GM18502 (cell line): Measurements from ENCODE around the gene ARFGEF2.
"Not testable (repeated sequence)": the region's sequence is repeated elsewhere in the genome, so short reads cannot be mapped to it uniquely, and the experiment has no call there.

Experiments
- ATAC-seq: cut with Tn5 transposase; IDR thresholded peaks from one replicate; pipeline ENCODE4 v1.9.1; 2021; ENCODE audit warnings: mild to moderate bottlenecking; ENCODE audit not compliant: unreplicated experiment, poor library complexity

Gene ARFGEF2

GRCh38 chr20:48983423-48984400 lies 62.2 kb downstream of the ARFGEF2 start:
- ATAC-seq = no peak

- no peak for ATAC-seq
Measured at GRCh38 chr20:48984575-48985219, 63.2 kb downstream of the ARFGEF2 start.

DNA sequence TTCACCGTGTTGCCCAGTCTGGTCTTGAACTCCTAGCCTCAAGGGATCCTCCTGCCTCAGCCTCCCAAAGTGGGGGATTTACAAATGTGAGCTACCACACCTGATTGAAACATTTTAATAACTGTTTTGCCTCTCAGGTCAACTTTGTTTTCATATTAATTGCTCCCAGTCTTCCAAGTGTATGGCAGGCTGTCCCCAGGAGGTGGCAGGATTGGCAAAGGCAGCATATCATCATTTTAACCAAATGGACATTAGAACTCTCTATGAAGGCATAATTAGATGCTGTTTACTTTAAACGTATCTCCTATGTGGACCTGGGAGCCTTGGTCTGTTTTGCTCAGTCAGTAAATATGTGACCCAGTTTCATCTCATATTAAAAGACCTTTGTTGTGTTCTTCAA lies 65.4 kb downstream of the ARFGEF2 start:
- ATAC-seq = no peak

GRCh38 chr20:48990467-48990866 lies 69.0 kb downstream of the ARFGEF2 start:
- ATAC-seq = no peak

DNA sequence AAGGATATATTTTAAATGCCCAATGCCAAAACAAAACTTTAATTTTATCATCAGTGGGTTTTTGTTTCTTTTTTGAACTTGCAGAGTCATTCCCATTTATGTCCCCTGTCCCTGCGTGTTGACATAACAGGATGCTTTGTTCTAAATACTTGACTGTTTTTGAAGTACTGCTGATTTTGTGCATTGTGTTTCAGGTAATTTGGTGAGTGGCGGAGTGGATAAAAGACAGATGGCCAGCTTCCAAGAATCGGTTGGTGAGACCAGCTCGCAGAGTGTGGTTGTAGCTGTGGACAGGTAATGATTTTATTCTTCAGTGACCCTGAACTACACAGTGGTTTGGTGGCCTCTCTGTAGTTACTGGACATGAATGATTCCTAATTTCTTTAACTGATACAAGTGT lies 74.1 kb downstream of the ARFGEF2 start:
- no peak for ATAC-seq

GRCh38 chr20:48999890-49000870 lies 78.7 kb downstream of the ARFGEF2 start:
- no peak for ATAC-seq

DNA sequence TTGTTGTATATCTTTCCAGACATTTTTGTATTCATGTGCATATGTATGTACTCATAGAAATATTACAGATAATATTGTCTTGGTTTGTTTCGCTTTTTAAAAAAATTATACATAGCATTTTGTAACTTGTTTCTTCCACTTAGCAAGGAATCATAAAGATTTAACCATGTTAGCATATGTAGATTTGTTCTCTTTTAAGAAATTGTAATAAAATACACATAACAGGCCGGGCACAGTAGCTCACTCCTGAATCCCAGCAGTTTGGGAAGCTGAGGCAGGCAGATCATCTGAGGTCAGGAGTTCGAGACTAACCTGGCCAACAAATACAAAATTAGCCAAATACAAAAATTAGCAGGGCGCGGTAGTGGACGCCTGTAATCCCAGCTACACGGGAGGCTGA lies 80.2 kb downstream of the ARFGEF2 start:
- no peak for ATAC-seq

GRCh38 chr20:49006446-49006980 lies 85.0 kb downstream of the ARFGEF2 start:
- no peak for ATAC-seq

GRCh38 chr20:49009899-49010631 lies 88.6 kb downstream of the ARFGEF2 start:
- ATAC-seq = no peak

- no peak for ATAC-seq
Measured at GRCh38 chr20:49024220-49024619, 102.7 kb downstream of the ARFGEF2 start.

DNA sequence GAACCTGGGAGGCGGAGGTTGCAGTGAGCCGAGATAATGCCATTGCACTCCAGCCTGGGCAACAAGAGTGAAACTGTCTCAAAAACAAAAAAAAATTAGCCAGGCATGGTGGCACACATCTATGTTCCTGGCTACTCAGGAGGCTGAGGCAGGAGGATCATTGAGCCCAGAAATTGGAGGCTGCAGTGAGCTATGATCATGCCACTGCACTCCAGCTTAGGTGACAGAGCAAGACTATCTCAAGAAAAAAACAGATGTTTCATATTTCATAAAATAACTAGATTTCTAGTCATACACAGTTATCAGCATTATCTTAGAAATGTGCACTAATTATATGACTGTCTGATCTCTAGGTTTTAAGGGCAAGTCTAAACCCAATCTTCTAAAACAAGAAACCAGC lies 106.7 kb downstream of the ARFGEF2 start:
- ATAC-seq = not testable (repeated sequence)

DNA sequence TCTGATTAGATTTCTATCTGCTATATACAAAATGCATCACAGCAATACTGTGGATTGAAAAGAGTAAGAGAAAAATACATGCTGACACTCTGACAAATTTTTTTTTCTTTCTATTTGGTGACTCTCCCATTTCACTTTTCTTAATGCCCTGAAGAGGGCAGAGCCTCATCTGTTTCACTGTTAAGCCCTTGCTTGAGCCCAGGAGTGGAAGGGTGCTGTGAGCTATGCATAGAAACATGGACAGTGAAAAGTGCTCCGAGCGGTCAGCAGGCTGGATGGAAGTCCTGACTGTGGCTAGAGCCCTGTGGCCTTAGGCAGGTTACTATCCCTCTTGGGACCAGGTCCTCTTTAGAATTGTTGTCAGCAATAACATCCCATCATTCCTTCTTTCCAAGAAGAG lies 107.2 kb downstream of the ARFGEF2 start:
- ATAC-seq = no peak

DNA sequence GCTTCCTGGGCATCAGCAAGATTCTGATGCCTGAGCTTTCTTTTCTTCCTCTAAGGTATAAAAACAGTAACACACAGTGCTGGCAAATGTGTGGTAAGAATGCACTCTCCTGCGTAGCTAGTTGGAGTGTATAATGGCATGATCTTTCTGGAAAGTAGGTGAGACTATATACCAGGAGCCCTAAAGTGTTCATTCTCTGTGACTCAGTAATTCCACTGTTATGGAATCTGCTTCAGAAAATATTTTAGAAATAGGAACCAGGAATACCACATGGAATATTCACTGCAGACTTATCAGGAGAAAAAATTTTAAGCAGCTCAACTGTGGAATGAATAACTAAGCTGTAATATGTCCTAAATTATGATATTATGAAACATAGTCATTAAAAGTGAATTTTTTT lies 107.7 kb downstream of the ARFGEF2 start:
- ATAC-seq = no peak

DNA sequence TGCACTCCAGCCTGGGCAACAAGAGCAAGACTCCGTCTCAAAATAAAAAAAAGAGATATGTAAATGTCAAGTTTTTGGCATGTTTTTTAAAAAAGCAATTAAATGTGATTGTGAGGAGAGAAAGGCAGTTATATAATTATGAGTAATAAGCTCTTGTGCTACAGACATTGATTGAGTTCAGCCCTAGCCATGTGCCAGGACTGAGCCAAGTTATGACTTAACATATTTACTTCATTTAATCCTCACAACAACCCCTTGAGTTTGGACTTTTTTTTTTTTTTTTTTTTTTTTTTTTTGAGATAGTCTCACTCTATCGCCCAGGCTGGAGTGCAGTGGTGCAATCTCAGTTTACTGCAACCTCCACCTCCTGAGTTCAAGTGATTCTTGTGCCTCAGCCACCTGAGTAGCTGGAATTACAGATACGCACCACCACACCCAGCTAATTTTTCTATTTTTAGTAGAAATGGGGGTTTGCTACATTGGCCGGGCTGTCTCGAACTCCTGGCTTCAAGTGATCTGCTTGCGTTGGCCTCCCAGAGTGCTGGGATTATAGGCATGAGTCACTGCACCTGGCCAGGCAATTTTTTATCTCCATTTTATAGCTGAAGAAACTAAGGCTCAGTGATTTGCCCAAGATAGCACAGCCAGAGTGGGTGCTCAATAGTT lies 109.6 kb downstream of the ARFGEF2 start:
- ATAC-seq = no peak

DNA sequence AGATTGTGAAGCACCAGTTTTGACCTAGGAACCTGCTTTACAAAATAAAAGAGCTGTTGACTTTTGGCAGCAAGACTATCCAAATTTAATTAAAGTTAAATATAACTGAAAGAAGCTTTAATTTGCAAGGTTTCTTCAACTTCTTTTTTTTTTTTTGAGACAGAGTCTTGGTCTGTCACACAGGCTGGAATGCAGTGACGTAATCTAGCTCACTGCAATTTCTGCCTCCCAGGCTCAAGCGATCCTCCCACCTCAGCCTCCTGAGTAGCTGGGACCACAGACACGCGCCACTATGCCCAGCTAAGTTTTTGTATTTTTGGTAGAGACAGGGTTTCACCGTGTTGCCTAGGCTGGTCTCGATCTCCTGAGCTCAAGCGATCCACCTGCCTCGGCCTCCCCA lies 110.9 kb downstream of the ARFGEF2 start:
- ATAC-seq = no peak

DNA sequence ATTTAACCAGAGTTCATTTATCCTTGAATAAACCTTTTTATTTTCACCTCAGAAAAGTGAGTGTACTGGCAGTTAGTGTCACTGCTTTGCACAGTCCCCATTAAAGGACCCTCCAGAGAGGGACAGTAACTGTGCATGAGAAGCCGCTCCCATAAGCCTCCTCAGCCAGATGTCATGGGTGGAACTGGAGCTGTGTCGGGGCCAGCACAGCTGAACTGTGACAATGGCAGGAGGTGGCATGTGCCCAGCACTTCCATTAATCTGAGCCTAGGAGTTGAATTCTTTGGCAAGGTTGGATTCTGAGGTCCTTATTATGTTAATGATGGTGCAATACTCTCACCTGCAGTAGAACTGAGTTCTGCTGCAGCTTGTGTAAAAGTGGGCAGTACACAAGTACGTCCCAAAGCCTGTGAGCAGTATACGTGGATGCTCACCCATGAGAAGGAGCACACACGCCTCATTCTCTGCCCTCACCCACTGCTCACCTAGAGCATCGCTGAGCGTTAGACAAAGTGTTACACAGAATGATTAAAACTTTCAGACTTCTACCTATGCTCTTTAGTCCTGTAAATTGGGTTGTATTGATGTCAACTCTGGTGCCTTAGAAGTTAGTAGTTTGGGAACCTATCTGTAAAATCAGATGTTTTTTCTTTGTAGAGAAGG lies 112.7 kb downstream of the ARFGEF2 start:
- ATAC-seq = no peak

DNA sequence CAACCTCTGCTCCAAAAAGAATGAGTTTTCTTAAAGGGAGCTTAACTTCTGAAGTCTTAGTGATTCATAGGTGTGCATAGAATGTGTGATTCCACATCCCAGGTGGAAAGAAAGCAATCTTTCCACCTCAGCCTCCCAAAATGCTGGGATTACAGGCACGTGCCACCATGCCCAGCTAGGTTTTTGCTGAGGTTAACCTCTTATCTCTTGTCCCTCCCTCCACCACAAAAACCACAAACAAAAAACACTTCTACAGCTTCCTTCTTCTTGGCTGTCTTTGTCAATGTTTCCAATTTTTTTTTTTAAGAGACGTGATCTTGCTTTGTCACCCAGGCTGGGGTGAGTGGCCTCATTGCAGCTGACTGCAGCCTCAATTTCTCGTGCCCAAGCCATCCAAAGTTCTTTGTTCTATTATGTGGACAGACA lies 116.5 kb downstream of the ARFGEF2 start:
- no peak for ATAC-seq

DNA sequence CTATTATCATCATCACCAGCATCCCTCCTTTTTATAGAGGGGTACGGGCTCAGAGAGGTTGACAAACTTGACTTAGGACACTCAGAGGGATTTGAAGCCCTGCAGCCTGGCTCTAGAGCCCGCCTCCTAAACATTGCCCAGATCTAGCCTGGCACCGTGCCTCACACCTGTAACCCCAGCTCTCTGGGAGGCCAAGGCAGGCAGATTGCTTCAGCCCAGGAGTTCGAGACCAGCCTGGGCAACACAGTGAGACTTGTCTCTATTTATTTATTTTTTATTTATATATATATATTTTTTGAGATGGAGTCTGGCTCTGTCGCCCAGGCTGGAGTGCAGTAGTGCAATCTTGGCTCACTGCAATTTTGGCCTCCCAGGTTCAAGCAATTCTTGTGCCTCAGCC lies 118.3 kb downstream of the ARFGEF2 start:
- ATAC-seq = no peak
